DND-41 (cell line): Measurements from ENCODE around the gene VAMP4.

Experiments used
- ATAC-seq: fragments of 200-7000 bp; cut with Tn5 transposase; 3 replicates; pipeline ENCODE4 v1.9.1; 2021; ENCODE audit warnings: low read depth; ENCODE audit not compliant: insufficient read depth
- DNase-seq: peaks from one replicate; pipeline ENCODE4 v3.0.0-alpha.2; 2020
- H2AFZ ChIP-seq: 2 replicates; pipeline ENCODE4 v1.6.0; 2012; ENCODE audit warnings: low read depth, low read length
- H3K27ac ChIP-seq: 2 replicates; pipeline ENCODE4 v1.5.1; 2012; ENCODE audit warnings: low read length, inconsistent platforms
- H3K27me3 ChIP-seq: fragments of 200-600 bp; sonication (generic); 2 replicates; pipeline ENCODE4 v1.6.0; 2012; ENCODE audit warnings: low read length, mild to moderate bottlenecking, inconsistent platforms; ENCODE audit not compliant: insufficient read depth, poor library complexity
- H3K36me3 ChIP-seq: 2 replicates; pipeline ENCODE4 v1.5.1; 2012; ENCODE audit warnings: low read length, inconsistent platforms; ENCODE audit not compliant: insufficient read depth
- H3K4me1 ChIP-seq: 2 replicates; pipeline ENCODE4 v1.5.1; 2012; ENCODE audit warnings: mild to moderate bottlenecking, low read length; ENCODE audit not compliant: insufficient read depth
- H3K4me2 ChIP-seq: 2 replicates; pipeline ENCODE4 v1.6.0; 2012; ENCODE audit warnings: mild to moderate bottlenecking, moderate library complexity, low read length, inconsistent platforms; ENCODE audit not compliant: insufficient read depth
- H3K4me3 ChIP-seq, 2 experiments: fragments of 200-600 bp in 1 of 2; shearing (Covaris generic) in 1 of 2; 2 replicates each; pipeline ENCODE4 v1.5.1; 2012 to 2016; ENCODE audit warnings: inconsistent platforms in 2 of 2, low read length in 2 of 2, mild to moderate bottlenecking in 2 of 2, low read depth in 1 of 2, moderate library complexity in 1 of 2
- H3K79me2 ChIP-seq: 2 replicates; pipeline ENCODE4 v1.6.0; 2012; ENCODE audit warnings: low read length, inconsistent platforms; ENCODE audit not compliant: insufficient read depth
- H3K9ac ChIP-seq: 2 replicates; pipeline ENCODE4 v1.6.0; 2012; ENCODE audit warnings: low read depth, mild to moderate bottlenecking, inconsistent platforms, low read length, moderate library complexity
- H3K9me3 ChIP-seq: 2 replicates; pipeline ENCODE4 v1.5.1; 2012; ENCODE audit warnings: low read length, moderate library complexity, mild to moderate bottlenecking, inconsistent platforms; ENCODE audit not compliant: insufficient read depth, severe bottlenecking
- H4K20me1 ChIP-seq: 2 replicates; pipeline ENCODE4 v1.6.0; 2012; ENCODE audit warnings: low read length; ENCODE audit not compliant: insufficient read depth
- EZH2 ChIP-seq: IDR thresholded peaks from 3 replicates; pipeline ENCODE4 v1.6.1; 2012; ENCODE audit warnings: borderline replicate concordance, low read depth, mild to moderate bottlenecking, moderate library complexity, low read length, inconsistent platforms; ENCODE audit not compliant: severe bottlenecking
- TF ChIP-seq, protein P1 (sequence below): IDR thresholded peaks from 2 replicates; pipeline ENCODE4 v1.5.1; 2012; ENCODE audit warnings: borderline replicate concordance, low read length, moderate library complexity, mild to moderate bottlenecking; ENCODE audit not compliant: poor library complexity, severe bottlenecking; ENCODE audit errors: extremely low read depth

The VAMP4 gene

GRCh38 chr1:171741872-171742576 lies at the start of gene VAMP4:
VAMP4 (minus strand) TSS chr1:171742065; CDS start chr1:171738414, 3,651 bp downstream.
- H3K9me3 ChIP-seq: no peaks in the 10 kb centered on the region
- DNase-seq (peak; percentile 89), ATAC-seq (peak; percentile 91)
- peaks cover 38% of the 10 kb centered on the region for H3K4me1 ChIP-seq
- H2AFZ ChIP-seq: peak within 1 kb of the TSS; percentile 89
- no peaks in the 10 kb centered on the region for H4K20me1 ChIP-seq
- H3K79me2 ChIP-seq: peaks cover 32% of the 10 kb centered on the region
- TF ChIP-seq EZH2: no peak
- TF ChIP-seq, protein P1, sequence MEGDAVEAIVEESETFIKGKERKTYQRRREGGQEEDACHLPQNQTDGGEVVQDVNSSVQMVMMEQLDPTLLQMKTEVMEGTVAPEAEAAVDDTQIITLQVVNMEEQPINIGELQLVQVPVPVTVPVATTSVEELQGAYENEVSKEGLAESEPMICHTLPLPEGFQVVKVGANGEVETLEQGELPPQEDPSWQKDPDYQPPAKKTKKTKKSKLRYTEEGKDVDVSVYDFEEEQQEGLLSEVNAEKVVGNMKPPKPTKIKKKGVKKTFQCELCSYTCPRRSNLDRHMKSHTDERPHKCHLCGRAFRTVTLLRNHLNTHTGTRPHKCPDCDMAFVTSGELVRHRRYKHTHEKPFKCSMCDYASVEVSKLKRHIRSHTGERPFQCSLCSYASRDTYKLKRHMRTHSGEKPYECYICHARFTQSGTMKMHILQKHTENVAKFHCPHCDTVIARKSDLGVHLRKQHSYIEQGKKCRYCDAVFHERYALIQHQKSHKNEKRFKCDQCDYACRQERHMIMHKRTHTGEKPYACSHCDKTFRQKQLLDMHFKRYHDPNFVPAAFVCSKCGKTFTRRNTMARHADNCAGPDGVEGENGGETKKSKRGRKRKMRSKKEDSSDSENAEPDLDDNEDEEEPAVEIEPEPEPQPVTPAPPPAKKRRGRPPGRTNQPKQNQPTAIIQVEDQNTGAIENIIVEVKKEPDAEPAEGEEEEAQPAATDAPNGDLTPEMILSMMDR: no peak
- H3K27me3 ChIP-seq: no peaks in the 10 kb centered on the region
- peak within 1 kb of the TSS; percentile 86 to 87 for H3K4me3 ChIP-seq
- H3K9ac ChIP-seq: peak within 1 kb of the TSS; percentile 87
- peaks cover 9% of the 10 kb centered on the region; the same call in 1 of the 2 replicates for H3K36me3 ChIP-seq
- peak within 1 kb of the TSS; percentile 82 for H3K4me2 ChIP-seq
- H3K27ac ChIP-seq: peak within 1 kb of the TSS; percentile 96

- DNase-seq (no peak), ATAC-seq (no peak)
- Histone ChIP-seq H3K27ac (no peak overlapping the region), H4K20me1 (peaks cover 8% of the 10 kb centered on the region; the same call in 1 of the 2 replicates), H3K79me2 (peaks cover 18% of the 10 kb centered on the region), H3K9ac (no peak overlapping the region), H3K4me2 (no peak overlapping the region), H3K9me3 (no peaks in the 10 kb centered on the region), H3K36me3 (peaks cover 98% of the 10 kb centered on the region), H3K4me3 (no peak overlapping the region), H3K4me1 (peaks cover 3% of the 10 kb centered on the region; the same call in 1 of the 2 replicates), H3K27me3 (no peaks in the 10 kb centered on the region), H2AFZ (no peak overlapping the region)
- TF ChIP-seq EZH2: no peak
- TF ChIP-seq, protein P1: no peak
These were observed 48.5 kb upstream of the VAMP4 start for GRCh38 chr1:171790318-171790717.

DNA sequence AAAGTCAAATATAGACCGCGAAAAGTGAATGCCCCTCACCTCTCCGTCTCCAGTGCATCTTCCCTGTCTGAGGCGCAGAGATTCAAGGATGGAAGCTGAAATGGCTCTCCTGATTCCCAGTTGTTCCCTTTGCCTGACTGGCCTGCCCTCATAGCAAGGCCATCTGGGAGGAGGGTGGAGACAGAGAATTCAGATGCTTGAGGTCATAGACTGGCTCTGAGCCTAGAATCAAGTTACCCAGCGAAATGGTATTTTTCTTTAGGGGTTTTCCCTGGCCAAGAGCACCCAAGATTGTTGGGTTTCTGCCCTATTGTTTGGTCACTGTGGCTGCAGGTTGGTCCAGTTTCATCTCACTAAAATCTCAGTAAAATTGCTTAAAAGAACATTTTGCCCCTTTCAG lies 46.8 kb upstream of the VAMP4 start:
- H3K9ac ChIP-seq: no peak overlapping the region
- DNase-seq (no peak), ATAC-seq (no peak)
- H3K27me3 ChIP-seq: no peaks in the 10 kb centered on the region
- H3K4me2 ChIP-seq: no peak overlapping the region
- no peak for TF ChIP-seq EZH2
- TF ChIP-seq, protein P1: no peak
- no peak overlapping the region for H3K27ac ChIP-seq
- H3K36me3 ChIP-seq: peaks cover 91% of the 10 kb centered on the region
- H3K4me1 ChIP-seq: peaks cover 13% of the 10 kb centered on the region
- peaks cover 32% of the 10 kb centered on the region for H3K79me2 ChIP-seq
- H3K4me3 ChIP-seq: no peak overlapping the region
- H4K20me1 ChIP-seq: peaks cover 8% of the 10 kb centered on the region; the same call in 1 of the 2 replicates
- H2AFZ ChIP-seq: no peak overlapping the region
- no peaks in the 10 kb centered on the region for H3K9me3 ChIP-seq
